HepG2 (cell line): Measurements from ENCODE around the gene TRMT1. TPM values are rescaled to one million over a fixed set of nuclear protein-coding genes. Genes with fewer than 3 reads are reported as not detected.
A peak's percentile ranks its signal among the peaks of the same experiment; 100 is the strongest.

ENCODE experiments used
- MTF2 ChIP-seq: sonication (generic); formaldehyde crosslinking; IDR thresholded peaks from 2 replicates; pipeline ENCODE4 v1.5.0; 2020; ENCODE audit warnings: missing genetic modification reagents, borderline replicate concordance
- NFE2 ChIP-seq: sonication (generic); formaldehyde crosslinking; IDR thresholded peaks from 2 replicates; pipeline ENCODE4 v1.4.0; 2020; ENCODE audit warnings: missing genetic modification reagents
- PRDM10 ChIP-seq: sonication (generic); formaldehyde crosslinking; IDR thresholded peaks from 2 replicates; pipeline ENCODE4 v1.4.0; 2020; ENCODE audit warnings: low read depth, missing genetic modification reagents
- PREB ChIP-seq: sonication (generic); formaldehyde crosslinking; IDR thresholded peaks from 2 replicates; pipeline ENCODE4 v1.4.0; 2020; ENCODE audit warnings: missing genetic modification reagents
- SNRNP70 ChIP-seq: fragments of 200-400 bp; formaldehyde crosslinking; IDR thresholded peaks from 2 replicates; pipeline ENCODE4 v1.6.1; 2017; ENCODE audit warnings: mild to moderate bottlenecking, low read depth, low read length, moderate library complexity
- STAT6 ChIP-seq: sonication (generic); formaldehyde crosslinking; IDR thresholded peaks from 2 replicates; pipeline ENCODE4 v1.4.0; 2020; ENCODE audit warnings: missing genetic modification reagents, mild to moderate bottlenecking, borderline replicate concordance
- TSC22D2 ChIP-seq: sonication (generic); formaldehyde crosslinking; IDR thresholded peaks from 2 replicates; pipeline ENCODE4 v1.5.1; 2020; ENCODE audit warnings: missing genetic modification reagents, mild to moderate bottlenecking, borderline replicate concordance
- ZBTB2 ChIP-seq: sonication (generic); formaldehyde crosslinking; IDR thresholded peaks from 2 replicates; pipeline ENCODE4 v1.8.0; 2022; ENCODE audit warnings: low read depth, missing genetic modification reagents
- ZNF281 ChIP-seq: sonication (generic); formaldehyde crosslinking; IDR thresholded peaks from 2 replicates; pipeline ENCODE4 v1.4.0; 2020; ENCODE audit warnings: missing genetic modification reagents, borderline replicate concordance
- ZNF383 ChIP-seq: sonication (generic); formaldehyde crosslinking; IDR thresholded peaks from 2 replicates; pipeline ENCODE4 v1.4.0; 2020; ENCODE audit warnings: missing genetic modification reagents, mild to moderate bottlenecking, borderline replicate concordance
- ZNF530 ChIP-seq: sonication (generic); formaldehyde crosslinking; IDR thresholded peaks from 2 replicates; pipeline ENCODE4 v1.5.0; 2020; ENCODE audit warnings: low read depth, mild to moderate bottlenecking, missing genetic modification reagents
- ZNF546 ChIP-seq: sonication (generic); formaldehyde crosslinking; conservative IDR thresholded peaks from 2 replicates; pipeline ENCODE4 v1.8.1; 2023; ENCODE audit warnings: mild to moderate bottlenecking, missing genetic modification reagents
- ZNF709 ChIP-seq: sonication (generic); formaldehyde crosslinking; IDR thresholded peaks from 2 replicates; pipeline ENCODE4 v1.5.0; 2020; ENCODE audit warnings: mild to moderate bottlenecking, missing genetic modification reagents
- ZNF766 ChIP-seq: sonication (generic); formaldehyde crosslinking; IDR thresholded peaks from 2 replicates; pipeline ENCODE4 v1.5.0; 2020; ENCODE audit warnings: missing genetic modification reagents, borderline replicate concordance
- polyA plus RNA-seq, 8 experiments: library from polyadenylated mRNA; depleted of rRNA in 3 of 8; stranded (reverse) in 7 of 8; unstranded in 1 of 8; fragments of >200 nt; fragmentation: Illumina TruSeq in 4 of 8; extraction: Trizol in 4 of 8; gene quantifications; 2 replicates each; pipeline versions ENCODE4 v1.2.1 to v1.2.3, GENCODE V29; 2011 to 2016; ENCODE audit warnings: low read depth in 4 of 8, missing spikeins in 1 of 8, mixed read lengths in 1 of 8; ENCODE audit not compliant: insufficient read depth in 1 of 8
- total RNA-seq, 5 experiments: library from RNA; depleted of rRNA; stranded (reverse); fragments of >200 nt; fragmentation: Illumina TruSeq; extraction: Trizol; gene quantifications; 2 replicates each; pipeline ENCODE4 v1.2.3, GENCODE V29; 2016; ENCODE audit warnings: low read depth in 1 of 5

The TRMT1 gene
- total and polyA plus RNA-seq, 2 of the 13 experiments (the other 11 are each of a cell fraction or from before 2014, with no cell fraction given): 35.5 to 44.1 TPM

- no peak for TF ChIP-seq MTF2
- peak; percentile 60 for TF ChIP-seq ZNF709 (CRISPR knock-in tag)
- no peak for TF ChIP-seq TSC22D2 (CRISPR knock-in tag)
- peak; percentile 40; the same call in 1 of the 2 replicates for TF ChIP-seq ZBTB2 (CRISPR knock-in tag)
- TF ChIP-seq ZNF383 (CRISPR knock-in tag): no peak
- TF ChIP-seq NFE2 (CRISPR knock-in tag): no peak
- TF ChIP-seq SNRNP70: no peak
- TF ChIP-seq ZNF281: no peak
- TF ChIP-seq ZNF530: no peak
- TF ChIP-seq ZNF766: no peak
- TF ChIP-seq ZNF546: no peak
- TF ChIP-seq PRDM10 (CRISPR knock-in tag): no peak
- no peak for TF ChIP-seq PREB
- no peak for TF ChIP-seq STAT6 (CRISPR knock-in tag)
These were observed 39.2 kb upstream of the TRMT1 start (continued) for GRCh38 chr19:13155472-13156359.
